ENCODE results near the gene PLEKHA5. TPM values are rescaled to one million over a fixed set of nuclear protein-coding genes. Genes with fewer than 3 reads are reported as not detected.
"Not testable (repeated sequence)": the region's sequence is repeated elsewhere in the genome, so short reads cannot be mapped to it uniquely, and the experiment has no call there.

Gene PLEKHA5
- polyA plus RNA-seq, 3 donors: 0.35 to 0.79 (median 0.41) TPM

DNA sequence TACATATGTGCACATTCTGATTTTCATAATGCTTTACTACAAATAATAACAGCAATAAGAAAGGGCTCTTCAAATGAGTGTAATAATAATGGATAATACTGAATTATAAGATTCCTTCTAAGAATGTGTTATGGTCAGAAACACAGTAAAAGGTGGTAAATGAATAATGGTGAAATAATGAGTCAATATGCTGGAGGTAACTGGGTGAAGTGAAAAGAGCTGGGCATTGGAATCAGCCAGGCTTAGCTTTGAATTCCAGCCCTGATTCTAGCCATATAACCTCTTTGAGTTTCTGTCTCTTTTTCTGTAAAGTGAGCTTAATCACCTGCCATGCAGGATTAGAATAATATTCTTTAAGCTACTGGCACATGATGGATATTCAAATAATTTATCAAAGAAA lies 39.1 kb downstream of the PLEKHA5 start:
- Histone ChIP-seq H3K27ac (ENCODE audit: low read depth in 1 of 2, low read length in 2 of 2) (no peak overlapping the region), H3K9me3 (replicated peaks in 1 of 2; ENCODE audit: control insufficient read depth in 1 of 2, insufficient read depth in 1 of 2, low read length in 2 of 2) (no peaks in the 10 kb centered on the region), H3K79me2 (ENCODE audit: insufficient read depth, low read length) (no peaks in the 10 kb centered on the region), H3K9ac (ENCODE audit: insufficient read depth, low read length, poor library complexity, severe bottlenecking) (no peak overlapping the region), H3K27me3 (ENCODE audit: control insufficient read depth in 2 of 2, insufficient read depth in 2 of 2, low read length in 2 of 2) (no peaks in the 10 kb centered on the region), H2AFZ (ENCODE audit: insufficient read depth, low read depth, low read length, poor library complexity, severe bottlenecking) (no peak overlapping the region), H3K4me2 (replicated peaks; ENCODE audit: extremely low read depth, low read length, poor library complexity, severe bottlenecking) (no peak overlapping the region), H3K4me1 (ENCODE audit: control insufficient read depth in 1 of 2, insufficient read depth in 2 of 2, low read length in 2 of 2) (no peaks in the 10 kb centered on the region), H4K20me1 (ENCODE audit: insufficient read depth, low read length) (no peaks in the 10 kb centered on the region), H3K36me3 (replicated peaks in 1 of 2; ENCODE audit: control insufficient read depth in 1 of 2, insufficient read depth in 2 of 2, low read length in 2 of 2) (no peaks in the 10 kb centered on the region), H3K4me3 (replicated peaks in 1 of 3; ENCODE audit: low read depth in 2 of 3, low read length in 3 of 3) (no peak overlapping the region)
- Mint-ChIP-seq H3K4me1 (no peaks in the 10 kb centered on the region), H3K4me3 (no peak overlapping the region), H3K9me3 (peaks cover 0 to 2% (median 0%) of the 10 kb centered on the region in 7 donors), H3K27me3 (ENCODE audit: low read depth in 3 of 3) (no peaks in the 10 kb centered on the region), H3K27ac (no peak overlapping the region), H3K36me3 (no peaks in the 10 kb centered on the region)
- intact Hi-C loops (cut with micrococcal nuclease): no loop called here
- TF ChIP-seq, protein P1, sequence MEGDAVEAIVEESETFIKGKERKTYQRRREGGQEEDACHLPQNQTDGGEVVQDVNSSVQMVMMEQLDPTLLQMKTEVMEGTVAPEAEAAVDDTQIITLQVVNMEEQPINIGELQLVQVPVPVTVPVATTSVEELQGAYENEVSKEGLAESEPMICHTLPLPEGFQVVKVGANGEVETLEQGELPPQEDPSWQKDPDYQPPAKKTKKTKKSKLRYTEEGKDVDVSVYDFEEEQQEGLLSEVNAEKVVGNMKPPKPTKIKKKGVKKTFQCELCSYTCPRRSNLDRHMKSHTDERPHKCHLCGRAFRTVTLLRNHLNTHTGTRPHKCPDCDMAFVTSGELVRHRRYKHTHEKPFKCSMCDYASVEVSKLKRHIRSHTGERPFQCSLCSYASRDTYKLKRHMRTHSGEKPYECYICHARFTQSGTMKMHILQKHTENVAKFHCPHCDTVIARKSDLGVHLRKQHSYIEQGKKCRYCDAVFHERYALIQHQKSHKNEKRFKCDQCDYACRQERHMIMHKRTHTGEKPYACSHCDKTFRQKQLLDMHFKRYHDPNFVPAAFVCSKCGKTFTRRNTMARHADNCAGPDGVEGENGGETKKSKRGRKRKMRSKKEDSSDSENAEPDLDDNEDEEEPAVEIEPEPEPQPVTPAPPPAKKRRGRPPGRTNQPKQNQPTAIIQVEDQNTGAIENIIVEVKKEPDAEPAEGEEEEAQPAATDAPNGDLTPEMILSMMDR (IDR thresholded peaks at IDR 0.05): no peak
- DNase-seq: no peak

DNA sequence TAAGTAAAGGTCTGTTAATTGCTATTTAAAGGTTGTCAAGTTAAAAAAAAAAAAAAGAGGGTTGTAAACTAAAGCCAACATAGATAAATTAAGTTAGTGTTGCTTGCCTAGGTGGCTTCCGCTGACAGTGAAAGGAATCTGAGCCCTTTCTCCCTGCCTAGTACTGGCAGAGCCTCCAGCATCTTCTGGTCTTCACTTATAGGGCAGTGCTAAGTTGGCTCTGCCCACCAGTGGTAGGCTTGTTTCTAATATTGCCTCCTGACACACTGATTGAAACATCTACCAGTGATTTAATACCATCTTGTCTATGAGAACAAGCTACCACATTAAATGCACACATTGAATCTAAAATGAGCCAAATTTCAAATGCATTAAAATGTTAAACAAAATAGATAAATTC lies 39.7 kb downstream of the PLEKHA5 start:
- Mint-ChIP-seq H3K27me3 (ENCODE audit: low read depth in 3 of 3) (no peaks in the 10 kb centered on the region), H3K27ac (no peak overlapping the region), H3K36me3 (no peaks in the 10 kb centered on the region), H3K4me1 (no peaks in the 10 kb centered on the region), H3K4me3 (no peak overlapping the region), H3K9me3 (peaks cover 0 to under 1% (median 0%) of the 10 kb centered on the region in 7 donors)
- H3K79me2 ChIP-seq (ENCODE audit: insufficient read depth, low read length): no peaks in the 10 kb centered on the region
- DNase-seq: no peak
- TF ChIP-seq, protein P1 (IDR thresholded peaks at IDR 0.05): no peak
- intact Hi-C loops (cut with micrococcal nuclease): no loop called here
- WGBS (ENCODE audit: insufficient coverage): no CpG with 5 or more reads among the region's 1 CpG
- H3K4me3 ChIP-seq (replicated peaks in 1 of 3; ENCODE audit: low read depth in 2 of 3, low read length in 3 of 3): no peak overlapping the region
- H4K20me1 ChIP-seq (ENCODE audit: insufficient read depth, low read length): no peaks in the 10 kb centered on the region
- H3K9ac ChIP-seq (ENCODE audit: insufficient read depth, low read length, poor library complexity, severe bottlenecking): no peak overlapping the region
- no peaks in the 10 kb centered on the region for H3K4me1 ChIP-seq (ENCODE audit: control insufficient read depth in 1 of 2, insufficient read depth in 2 of 2, low read length in 2 of 2)
- H3K27ac ChIP-seq (ENCODE audit: low read depth in 1 of 2, low read length in 2 of 2): no peak overlapping the region
- no peaks in the 10 kb centered on the region for H3K9me3 ChIP-seq (replicated peaks in 1 of 2; ENCODE audit: control insufficient read depth in 1 of 2, insufficient read depth in 1 of 2, low read length in 2 of 2)
- H3K27me3 ChIP-seq (ENCODE audit: control insufficient read depth in 2 of 2, insufficient read depth in 2 of 2, low read length in 2 of 2): no peaks in the 10 kb centered on the region
- no peaks in the 10 kb centered on the region for H3K36me3 ChIP-seq (replicated peaks in 1 of 2; ENCODE audit: control insufficient read depth in 1 of 2, insufficient read depth in 2 of 2, low read length in 2 of 2)
- H3K4me2 ChIP-seq (replicated peaks; ENCODE audit: extremely low read depth, low read length, poor library complexity, severe bottlenecking): no peak overlapping the region
- H2AFZ ChIP-seq (ENCODE audit: insufficient read depth, low read depth, low read length, poor library complexity, severe bottlenecking): no peak overlapping the region

DNA sequence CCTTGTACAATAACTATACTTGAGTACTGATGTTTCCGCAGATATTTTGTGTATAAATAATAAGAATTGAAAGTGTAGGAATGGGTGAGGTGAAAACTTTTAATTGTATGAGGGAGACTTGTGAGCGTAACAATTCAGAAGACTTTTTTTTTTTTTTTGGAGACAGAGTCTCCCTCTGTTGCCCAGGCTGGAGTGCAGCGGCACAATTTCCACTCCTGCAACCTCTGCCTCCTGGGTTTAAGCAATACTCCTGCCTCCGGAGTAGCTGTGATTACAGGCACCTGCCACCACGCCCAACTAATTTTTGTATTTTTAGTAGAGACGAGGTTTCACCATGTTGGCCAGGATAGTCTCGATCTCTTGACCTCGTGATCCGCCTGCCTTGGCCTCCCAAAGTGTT lies 40.8 kb downstream of the PLEKHA5 start:
- H3K9me3 ChIP-seq (replicated peaks in 1 of 2; ENCODE audit: control insufficient read depth in 1 of 2, insufficient read depth in 1 of 2, low read length in 2 of 2); H3K27me3 Mint-ChIP-seq (ENCODE audit: low read depth in 3 of 3); H2AFZ ChIP-seq (ENCODE audit: insufficient read depth, low read depth, low read length, poor library complexity, severe bottlenecking); H3K27ac ChIP-seq (ENCODE audit: low read depth in 1 of 2, low read length in 2 of 2); H3K27ac Mint-ChIP-seq; intact Hi-C loops (cut with micrococcal nuclease); H3K9ac ChIP-seq (ENCODE audit: insufficient read depth, low read length, poor library complexity, severe bottlenecking); H3K27me3 ChIP-seq (ENCODE audit: control insufficient read depth in 2 of 2, insufficient read depth in 2 of 2, low read length in 2 of 2); H4K20me1 ChIP-seq (ENCODE audit: insufficient read depth, low read length); H3K4me1 ChIP-seq (ENCODE audit: control insufficient read depth in 1 of 2, insufficient read depth in 2 of 2, low read length in 2 of 2); H3K79me2 ChIP-seq (ENCODE audit: insufficient read depth, low read length); H3K4me2 ChIP-seq (replicated peaks; ENCODE audit: extremely low read depth, low read length, poor library complexity, severe bottlenecking); H3K9me3 Mint-ChIP-seq; H3K36me3 ChIP-seq (replicated peaks in 1 of 2; ENCODE audit: control insufficient read depth in 1 of 2, insufficient read depth in 2 of 2, low read length in 2 of 2); H3K4me3 ChIP-seq (replicated peaks in 1 of 3; ENCODE audit: low read depth in 2 of 3, low read length in 3 of 3); H3K36me3 Mint-ChIP-seq; DNase-seq; H3K4me1 Mint-ChIP-seq; H3K4me3 Mint-ChIP-seq: not testable (repeated sequence)
- WGBS (ENCODE audit: insufficient coverage): no CpG with 5 or more reads among the region's 9 CpGs
